T-helper 1 cell treated with Interleukin-12 subunit alpha and Interleukin-12 subunit beta and Interleukin-4 antibody, amounts not matched to agents 30 μg/mL and 1 μg/mL, for 36 hours (primary cell): ENCODE results near the gene SRP14.
A peak's percentile ranks its signal among the peaks of the same experiment; 100 is the strongest.
"Not testable (repeated sequence)": the region's sequence is repeated elsewhere in the genome, so short reads cannot be mapped to it uniquely, and the experiment has no call there.

Source experiments
- H3K27ac Mint-ChIP-seq: one replicate; pipeline ENCODE4 v1.8.0; 2021; ENCODE audit warnings: mild to moderate bottlenecking, mixed read lengths
- H3K27me3 Mint-ChIP-seq: one replicate; pipeline ENCODE4 v1.8.0; 2021; ENCODE audit warnings: low read depth, mixed read lengths
- H3K36me3 Mint-ChIP-seq: one replicate; pipeline ENCODE4 v1.8.0; 2021; ENCODE audit warnings: low read depth, mixed read lengths
- H3K4me1 Mint-ChIP-seq: one replicate; pipeline ENCODE4 v1.8.0; 2021; ENCODE audit warnings: low read depth, mixed read lengths
- H3K4me3 Mint-ChIP-seq: one replicate; pipeline ENCODE4 v1.8.0; 2021; ENCODE audit warnings: mild to moderate bottlenecking, moderate library complexity, mixed read lengths
- H3K9me3 Mint-ChIP-seq: one replicate; pipeline ENCODE4 v1.8.0; 2021; ENCODE audit warnings: mixed read lengths

The SRP14 gene, protein sequence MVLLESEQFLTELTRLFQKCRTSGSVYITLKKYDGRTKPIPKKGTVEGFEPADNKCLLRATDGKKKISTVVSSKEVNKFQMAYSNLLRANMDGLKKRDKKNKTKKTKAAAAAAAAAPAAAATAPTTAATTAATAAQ

DNA sequence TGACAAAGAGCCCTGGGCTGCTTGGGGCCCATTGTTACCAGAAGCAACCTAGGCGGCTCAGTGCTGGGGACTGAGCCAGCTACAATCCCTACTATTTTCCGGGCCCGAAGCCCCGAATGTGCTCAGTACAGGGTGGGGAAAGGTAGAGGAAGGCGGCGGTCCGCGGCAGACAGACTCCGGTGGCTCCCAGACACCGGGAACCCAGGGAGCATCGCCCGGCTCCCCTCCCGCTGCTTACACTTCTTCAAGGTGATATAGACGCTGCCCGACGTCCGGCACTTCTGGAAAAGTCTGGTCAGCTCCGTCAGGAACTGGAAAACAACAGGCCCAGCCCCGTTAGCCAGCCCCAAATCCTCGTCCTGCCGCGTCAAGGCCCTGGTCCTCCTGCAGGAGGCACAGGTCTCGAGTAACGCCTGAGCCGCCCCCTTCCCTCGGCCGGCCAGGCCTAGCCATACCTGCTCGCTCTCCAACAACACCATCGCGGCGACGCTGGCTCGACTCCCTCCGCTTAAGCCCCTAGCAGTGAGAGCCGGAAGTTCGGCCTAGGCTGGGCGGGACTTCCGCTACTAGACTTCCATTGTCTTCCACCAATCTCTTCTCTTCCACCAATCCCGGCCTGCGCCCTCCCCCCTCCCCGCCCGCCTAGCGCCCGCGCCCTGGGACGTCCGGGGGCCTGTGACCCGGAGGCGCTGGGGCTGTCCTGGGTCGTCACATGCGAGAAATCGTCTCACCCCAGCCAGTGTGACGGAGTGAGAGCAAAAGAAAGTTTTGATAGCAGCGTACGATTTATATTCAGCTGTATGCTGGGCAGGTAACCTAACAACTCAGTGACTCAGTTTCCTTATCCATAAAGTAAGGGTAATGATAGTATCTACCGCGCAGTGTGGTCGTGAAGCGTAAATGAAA, at the start of gene SRP14:
Gene SRP14 (minus strand): TSS at position 544 of the 906 bp plus-strand sequence. CDS start 65 bp downstream, at position 479.
- Mint-ChIP-seq H3K4me1 (peaks cover 44% of the 10 kb centered on the region), H3K36me3 (peaks cover 40% of the 10 kb centered on the region), H3K27ac (peak within 1 kb of the TSS; percentile 93), H3K9me3 (no peaks in the 10 kb centered on the region), H3K27me3 (no peaks in the 10 kb centered on the region), H3K4me3 (peak within 1 kb of the TSS; percentile 97)

DNA sequence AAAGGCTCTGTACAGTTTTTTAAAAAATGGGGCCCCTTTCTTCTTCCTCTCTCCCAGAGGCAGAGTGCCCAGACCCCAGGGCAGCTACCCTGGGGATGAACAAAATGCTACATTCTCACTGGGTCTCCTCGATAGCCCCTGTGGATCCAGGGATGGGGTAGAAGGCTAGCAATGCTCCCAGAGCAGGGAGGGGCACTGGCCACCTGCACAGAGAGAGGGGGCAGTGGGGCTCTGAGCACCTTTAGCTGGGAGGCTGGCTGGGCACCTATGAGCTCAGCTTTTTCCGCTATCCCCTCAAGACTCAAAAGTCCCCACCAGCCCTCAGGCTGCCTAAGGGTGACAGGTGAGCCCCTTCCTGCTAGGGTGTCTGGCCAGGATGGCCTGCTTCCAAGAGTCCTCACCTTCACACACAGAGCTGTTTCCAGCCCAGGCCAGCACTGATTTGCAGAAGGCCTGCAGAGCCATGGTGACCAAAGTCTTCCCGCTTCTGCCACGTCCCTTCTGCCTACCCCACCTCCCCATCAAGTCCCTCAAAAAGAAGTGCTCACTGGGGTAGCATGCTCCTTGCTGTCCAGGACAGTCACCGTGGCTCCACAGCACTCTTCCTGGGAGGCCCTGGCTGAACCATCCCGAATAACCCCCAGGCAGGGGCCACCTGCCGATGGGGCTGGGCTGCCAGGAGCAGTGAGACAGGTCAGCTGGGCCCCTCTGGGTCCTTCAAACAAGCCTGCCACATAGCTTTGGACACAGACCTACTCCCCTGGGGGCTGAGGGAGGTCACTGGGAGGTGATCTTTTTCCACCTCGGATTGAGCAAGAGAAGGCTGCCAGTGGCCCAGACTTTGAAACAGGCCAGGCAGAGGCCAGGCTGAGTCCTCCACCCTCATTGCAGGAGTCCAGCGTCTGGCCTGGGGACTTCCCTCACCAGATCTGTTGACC, 49.3 kb upstream of the SRP14 start:
- no peak overlapping the region for H3K27ac Mint-ChIP-seq
- H3K36me3 Mint-ChIP-seq, result peaks cover 7% of the 10 kb centered on the region
- no peaks in the 10 kb centered on the region for H3K9me3 Mint-ChIP-seq
- H3K4me1 Mint-ChIP-seq, result peaks cover 22% of the 10 kb centered on the region
- H3K27me3 Mint-ChIP-seq, result peaks cover 15% of the 10 kb centered on the region
- H3K4me3 Mint-ChIP-seq, result no peak overlapping the region

DNA sequence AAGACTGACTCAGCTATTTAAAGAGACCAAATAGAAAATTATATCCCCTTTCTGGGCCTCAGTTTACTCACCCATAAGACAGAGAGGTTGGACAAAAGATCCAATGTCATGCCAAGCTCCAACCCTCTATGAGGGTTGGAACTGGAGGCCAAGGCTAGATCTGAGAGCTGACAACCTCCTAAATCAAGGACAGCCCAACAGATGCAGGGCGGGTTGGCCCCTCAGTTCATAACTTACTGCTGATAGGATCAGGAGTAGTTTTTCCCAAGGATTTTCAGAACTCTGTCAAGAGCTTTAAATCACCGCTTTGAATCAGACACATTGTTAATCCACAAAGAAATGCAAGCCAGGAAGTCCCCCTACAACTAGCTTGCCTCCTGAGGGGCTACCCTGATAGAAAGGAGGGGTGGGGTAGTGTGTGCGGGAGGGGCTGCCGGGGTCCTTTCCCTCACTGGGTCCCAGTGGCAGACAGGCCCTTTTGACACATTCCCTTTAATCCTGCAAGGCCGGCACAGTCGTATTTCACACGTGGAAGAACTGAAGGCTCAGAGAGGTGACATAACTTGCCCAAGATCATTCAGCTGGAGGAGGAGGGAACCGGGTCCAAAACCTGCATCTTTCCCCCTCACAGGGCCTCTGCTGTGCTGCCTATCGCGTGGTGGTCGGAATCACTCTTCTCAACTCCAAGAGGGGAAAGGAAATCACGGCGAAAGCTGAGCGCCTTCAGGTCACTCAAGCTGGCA, 48.3 kb upstream of the SRP14 start:
- H3K4me3 Mint-ChIP-seq, result no peak overlapping the region
- peaks cover 24% of the 10 kb centered on the region for H3K27me3 Mint-ChIP-seq
- H3K9me3 Mint-ChIP-seq, result no peaks in the 10 kb centered on the region
- no peak overlapping the region for H3K27ac Mint-ChIP-seq
- H3K36me3 Mint-ChIP-seq, result peaks cover 7% of the 10 kb centered on the region
- H3K4me1 Mint-ChIP-seq, result peaks cover 19% of the 10 kb centered on the region

DNA sequence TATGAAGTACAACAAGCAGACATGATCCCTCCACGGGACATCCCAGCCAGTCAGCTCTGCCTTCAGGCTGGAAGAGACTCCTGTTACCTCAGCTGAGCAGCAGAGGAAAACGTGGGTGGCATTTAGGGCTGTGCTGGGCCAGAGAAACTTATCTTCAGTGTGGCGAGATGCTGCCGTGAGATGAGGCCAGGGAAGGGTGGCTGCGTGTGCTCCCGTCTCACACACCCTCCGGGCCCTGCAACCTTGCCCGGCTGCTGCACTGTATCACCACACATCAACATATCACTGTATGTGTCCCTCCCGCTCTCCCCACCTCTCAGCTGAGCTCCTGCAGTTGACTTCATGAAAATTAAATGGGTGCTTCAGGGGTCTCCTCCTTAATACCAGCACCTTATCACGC, 46.3 kb upstream of the SRP14 start:
- Mint-ChIP-seq H3K4me3 (no peak overlapping the region), H3K27me3 (peaks cover 33% of the 10 kb centered on the region), H3K4me1 (peaks cover 30% of the 10 kb centered on the region), H3K9me3 (no peaks in the 10 kb centered on the region), H3K27ac (no peak overlapping the region), H3K36me3 (peaks cover 4% of the 10 kb centered on the region)

DNA sequence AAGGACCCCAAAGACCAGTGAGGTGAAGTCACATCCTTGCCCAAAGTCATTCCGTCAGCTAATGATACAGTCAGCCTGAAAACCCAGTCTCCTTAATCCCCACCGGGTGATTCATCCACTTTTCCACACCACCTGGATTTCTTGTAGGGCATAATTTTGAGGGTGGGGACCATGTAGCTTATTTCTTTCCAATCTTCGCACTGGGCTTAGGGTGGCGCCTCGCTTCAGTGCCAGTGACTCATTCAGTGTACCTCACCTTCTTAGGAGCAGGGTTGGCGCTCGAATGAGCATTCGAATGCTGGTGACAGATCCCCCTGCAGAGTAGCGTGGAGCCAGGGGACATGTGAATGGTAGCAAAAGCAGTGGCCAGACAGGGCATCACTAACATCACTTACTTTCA, 45.7 kb upstream of the SRP14 start:
- Mint-ChIP-seq H3K4me3 (no peak overlapping the region), H3K9me3 (no peaks in the 10 kb centered on the region), H3K27ac (no peak overlapping the region), H3K4me1 (peaks cover 32% of the 10 kb centered on the region), H3K27me3 (peaks cover 33% of the 10 kb centered on the region), H3K36me3 (peaks cover 3% of the 10 kb centered on the region)

DNA sequence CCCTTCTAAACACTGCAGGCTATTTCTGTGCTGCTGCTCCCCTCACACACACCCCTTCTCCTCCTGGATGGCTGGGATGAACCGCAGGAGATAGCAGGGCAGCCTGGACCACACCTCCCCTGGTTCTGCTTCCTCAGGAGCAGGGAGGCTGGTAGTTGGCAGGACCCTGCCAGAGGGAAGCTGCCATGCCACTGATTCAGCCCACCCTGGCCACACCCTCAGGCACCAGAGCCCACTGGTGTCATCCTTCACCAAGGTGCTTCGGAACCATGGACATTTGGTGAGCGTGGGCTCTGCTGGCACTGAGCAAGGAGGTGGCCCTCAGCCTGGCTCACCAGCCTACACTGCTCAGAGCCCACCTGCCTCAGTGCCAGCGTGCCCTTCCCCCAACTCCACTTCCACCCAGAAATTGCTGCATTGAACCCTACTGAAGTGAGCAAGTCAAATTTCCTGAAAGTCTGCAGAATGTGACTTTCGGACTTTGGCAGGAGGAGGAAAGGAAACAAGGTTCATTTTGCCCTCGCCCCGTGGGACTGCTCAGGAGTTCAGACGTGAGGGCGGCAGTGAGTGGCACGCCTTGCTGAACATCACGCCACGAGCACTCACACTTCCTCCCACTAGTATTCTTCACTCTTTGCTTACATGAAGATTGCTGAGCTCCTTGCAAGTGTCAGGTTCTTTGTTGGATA, 43.4 kb upstream of the SRP14 start:
- Mint-ChIP-seq H3K4me1 (peaks cover 32% of the 10 kb centered on the region), H3K27me3 (peaks cover 37% of the 10 kb centered on the region), H3K9me3 (no peaks in the 10 kb centered on the region), H3K36me3 (no peaks in the 10 kb centered on the region), H3K27ac (no peak overlapping the region), H3K4me3 (no peak overlapping the region)

DNA sequence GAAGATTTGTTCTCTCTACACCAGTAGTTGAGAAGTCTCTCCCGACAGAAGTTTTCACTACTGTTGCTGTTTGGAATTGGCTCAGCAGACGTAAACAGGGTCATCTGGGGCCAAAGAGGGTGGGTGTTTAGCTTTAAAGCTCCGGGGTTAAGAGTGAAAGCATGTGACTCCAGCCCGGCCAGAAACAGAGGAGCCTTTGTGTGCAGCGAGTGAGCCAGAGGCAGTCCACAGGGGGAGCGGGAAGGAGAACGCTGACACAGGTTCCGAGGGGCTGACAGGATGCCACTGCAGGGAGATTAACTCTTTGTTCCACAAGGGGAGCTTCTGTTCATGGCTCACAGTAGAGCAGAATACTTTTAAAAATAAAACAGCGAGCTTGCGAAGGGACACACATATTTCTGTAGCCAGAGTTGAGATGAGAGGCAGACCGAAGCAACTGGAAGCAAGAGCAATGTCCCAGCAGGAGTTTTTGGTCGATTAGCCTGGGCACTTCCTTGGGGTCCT, 42.8 kb upstream of the SRP14 start:
- peak overlapping the region; percentile 53 for H3K4me3 Mint-ChIP-seq
- H3K27ac Mint-ChIP-seq, result no peak overlapping the region
- no peaks in the 10 kb centered on the region for H3K9me3 Mint-ChIP-seq
- peaks cover 37% of the 10 kb centered on the region for H3K27me3 Mint-ChIP-seq
- H3K36me3 Mint-ChIP-seq, result no peaks in the 10 kb centered on the region
- peaks cover 32% of the 10 kb centered on the region for H3K4me1 Mint-ChIP-seq

DNA sequence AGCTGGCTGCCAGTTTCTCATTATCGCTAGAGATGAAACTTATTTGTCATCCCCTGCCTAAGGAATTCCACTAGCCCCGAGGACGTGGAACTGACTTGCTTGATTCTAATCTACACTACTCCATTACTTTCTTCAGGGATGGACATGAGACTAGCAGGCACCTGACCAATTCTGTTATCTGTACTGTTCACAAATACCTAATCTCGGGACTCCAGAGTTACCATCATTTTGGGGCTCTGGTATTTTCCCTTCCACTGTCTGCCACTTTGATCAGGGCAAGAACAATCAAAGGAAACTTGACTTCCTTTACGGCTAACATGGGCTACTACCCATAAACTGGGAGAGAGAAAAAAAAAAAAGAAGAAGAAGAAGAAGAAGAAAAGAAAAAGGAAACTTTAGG, 41.9 kb upstream of the SRP14 start:
- Mint-ChIP-seq H3K4me3 (no peak overlapping the region), H3K4me1 (peaks cover 29% of the 10 kb centered on the region), H3K27me3 (peaks cover 37% of the 10 kb centered on the region), H3K36me3 (no peaks in the 10 kb centered on the region), H3K27ac (no peak overlapping the region), H3K9me3 (no peaks in the 10 kb centered on the region)

DNA sequence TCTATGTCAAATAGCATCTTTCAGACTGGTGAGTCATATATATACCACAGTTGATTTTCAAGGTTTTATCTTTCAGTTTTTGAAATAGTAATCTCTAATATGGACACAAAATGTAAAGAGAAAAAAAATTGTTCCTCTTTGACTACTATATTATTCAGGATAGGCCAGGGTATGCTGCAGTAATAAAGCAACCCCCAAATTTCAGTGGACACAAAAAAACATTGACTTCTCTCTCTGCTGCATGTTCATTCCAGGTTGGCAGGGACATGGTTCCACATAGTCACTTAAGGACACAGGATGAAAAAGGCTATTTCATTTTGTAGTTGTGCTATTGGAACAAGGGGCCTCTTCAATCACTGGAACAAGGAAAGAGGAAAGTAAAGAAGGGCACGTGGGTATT, 41.1 kb upstream of the SRP14 start:
- peaks cover 26% of the 10 kb centered on the region for H3K4me1 Mint-ChIP-seq
- H3K4me3 Mint-ChIP-seq, result no peak overlapping the region
- no peaks in the 10 kb centered on the region for H3K9me3 Mint-ChIP-seq
- H3K27me3 Mint-ChIP-seq, result peaks cover 37% of the 10 kb centered on the region
- no peaks in the 10 kb centered on the region for H3K36me3 Mint-ChIP-seq
- H3K27ac Mint-ChIP-seq, result no peak overlapping the region

DNA sequence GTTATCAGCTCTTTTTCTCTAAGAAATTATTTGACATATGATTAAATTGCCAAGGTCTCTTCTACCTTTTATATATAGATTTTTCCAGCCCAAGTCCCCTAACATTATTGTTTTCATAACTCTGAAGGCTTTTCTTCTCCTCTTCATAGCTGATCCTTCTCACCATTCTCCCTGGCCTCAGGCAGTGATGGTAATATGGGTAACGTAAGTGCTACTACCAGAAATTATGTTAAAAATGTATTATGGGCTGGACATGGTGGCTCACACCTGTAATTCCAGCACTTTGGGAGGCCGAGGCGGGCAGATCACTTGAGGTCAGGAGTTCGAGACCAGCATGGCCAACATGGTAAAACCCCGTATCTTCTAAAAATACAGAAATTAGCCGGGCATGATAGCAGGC, 40.5 kb upstream of the SRP14 start:
- H3K27me3 Mint-ChIP-seq, result peaks cover 31% of the 10 kb centered on the region
- no peak overlapping the region for H3K27ac Mint-ChIP-seq
- H3K4me1 Mint-ChIP-seq, result peaks cover 22% of the 10 kb centered on the region
- H3K4me3 Mint-ChIP-seq, result no peak overlapping the region
- H3K9me3 Mint-ChIP-seq, result no peaks in the 10 kb centered on the region
- no peaks in the 10 kb centered on the region for H3K36me3 Mint-ChIP-seq

DNA sequence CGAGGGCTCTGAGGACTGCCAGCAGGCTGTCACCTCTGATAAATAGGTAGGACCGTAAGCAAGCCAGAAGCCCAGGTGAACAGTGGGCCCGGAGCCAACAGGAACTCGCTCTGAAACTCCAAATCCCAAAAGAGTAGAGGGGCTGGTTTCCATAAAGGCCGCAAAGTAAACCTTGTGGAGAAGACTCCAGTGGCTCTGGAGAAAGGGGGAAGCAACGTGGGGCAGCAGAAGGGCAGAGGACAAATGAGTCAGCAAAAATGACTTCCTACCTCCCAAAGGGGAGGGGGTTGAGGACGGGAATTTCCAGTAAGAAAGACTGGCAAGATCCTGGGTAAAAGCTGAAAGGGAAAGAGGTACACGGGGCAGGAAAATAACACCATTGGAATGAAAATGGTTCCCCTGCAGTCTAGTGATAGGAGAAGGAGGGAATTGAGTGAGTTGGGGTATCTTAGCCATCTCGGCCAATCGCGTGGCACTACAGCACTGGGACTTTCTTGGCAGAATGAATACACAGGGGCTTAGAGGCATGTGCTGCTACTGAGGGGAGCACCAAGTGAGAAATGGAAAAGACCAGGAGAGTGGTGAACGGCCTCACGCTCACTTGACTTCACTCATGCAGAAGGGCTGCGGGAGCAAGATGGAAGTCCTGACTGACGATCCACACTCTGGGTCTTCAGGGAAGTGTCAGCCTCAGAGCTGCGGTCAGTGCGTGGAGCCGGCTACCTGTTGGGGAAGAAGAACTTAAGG, 36.5 kb upstream of the SRP14 start:
- Mint-ChIP-seq H3K27ac (no peak overlapping the region), H3K4me3 (no peak overlapping the region), H3K9me3 (no peaks in the 10 kb centered on the region), H3K36me3 (no peaks in the 10 kb centered on the region), H3K4me1 (peaks cover 4% of the 10 kb centered on the region), H3K27me3 (peaks cover 4% of the 10 kb centered on the region)

DNA sequence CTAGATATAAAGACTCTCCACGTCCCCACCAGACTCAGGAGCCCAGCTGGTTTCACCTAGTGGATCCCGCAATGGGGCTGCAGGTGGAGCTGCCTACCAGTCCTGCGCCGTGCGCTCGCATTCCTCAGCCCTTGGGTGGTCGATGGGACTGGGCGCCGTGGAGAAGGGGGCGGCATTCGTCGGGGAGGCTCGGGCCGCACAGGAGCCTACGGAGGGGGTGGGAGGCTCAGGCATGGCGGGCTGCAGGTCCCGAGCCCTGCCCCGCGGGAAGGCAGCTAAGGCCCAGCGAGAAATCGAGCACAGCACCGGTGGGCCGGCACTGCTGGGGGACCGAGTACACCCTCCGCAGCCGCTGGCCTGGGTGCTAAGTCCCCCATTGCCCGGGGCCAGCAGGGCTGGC, 35.7 kb upstream of the SRP14 start:
- H3K27me3 Mint-ChIP-seq, H3K9me3 Mint-ChIP-seq, H3K4me1 Mint-ChIP-seq, H3K27ac Mint-ChIP-seq, H3K4me3 Mint-ChIP-seq, H3K36me3 Mint-ChIP-seq: not testable (repeated sequence)
